Measurements from ENCODE around the gene PDE7B.

The PDE7B gene

DNA sequence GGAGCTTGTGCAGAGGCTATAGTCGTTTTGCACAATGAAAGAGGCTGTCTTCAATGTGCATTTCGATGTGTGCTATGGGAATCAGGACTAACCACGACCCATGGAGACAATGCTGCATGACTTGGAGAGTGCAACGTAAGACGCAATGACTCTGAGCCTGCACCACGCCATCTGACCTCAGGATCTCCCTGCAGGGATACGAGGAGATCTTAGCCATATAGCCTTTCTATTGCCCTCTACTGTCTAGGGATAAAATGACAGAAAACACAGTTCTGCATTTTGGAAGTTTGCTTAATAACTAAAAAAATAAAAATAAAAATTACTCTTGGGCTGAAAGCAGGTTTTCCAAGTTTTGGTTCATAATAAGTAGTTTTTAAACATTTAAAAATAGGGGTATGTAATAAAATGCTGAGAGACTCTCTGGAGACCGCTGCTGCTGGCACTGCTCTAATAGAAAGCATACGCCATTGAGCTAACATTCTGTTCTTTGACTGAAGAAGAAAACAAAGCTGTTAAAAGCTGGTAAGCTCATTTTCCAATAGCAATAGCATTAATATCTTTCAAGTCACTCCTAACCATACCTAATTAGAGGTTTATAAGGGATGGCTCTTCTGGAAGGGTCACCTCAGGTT is 87.2 kb downstream of the PDE7B start:
- DNase-seq: peak; percentile 27 to 35

- DNase-seq: no peak
Observed at GRCh38 chr6:135939208-135939591, 87.7 kb downstream of the PDE7B start.

GRCh38 chr6:135940616-135941167 is 89.2 kb downstream of the PDE7B start:
- no peak for DNase-seq

DNA sequence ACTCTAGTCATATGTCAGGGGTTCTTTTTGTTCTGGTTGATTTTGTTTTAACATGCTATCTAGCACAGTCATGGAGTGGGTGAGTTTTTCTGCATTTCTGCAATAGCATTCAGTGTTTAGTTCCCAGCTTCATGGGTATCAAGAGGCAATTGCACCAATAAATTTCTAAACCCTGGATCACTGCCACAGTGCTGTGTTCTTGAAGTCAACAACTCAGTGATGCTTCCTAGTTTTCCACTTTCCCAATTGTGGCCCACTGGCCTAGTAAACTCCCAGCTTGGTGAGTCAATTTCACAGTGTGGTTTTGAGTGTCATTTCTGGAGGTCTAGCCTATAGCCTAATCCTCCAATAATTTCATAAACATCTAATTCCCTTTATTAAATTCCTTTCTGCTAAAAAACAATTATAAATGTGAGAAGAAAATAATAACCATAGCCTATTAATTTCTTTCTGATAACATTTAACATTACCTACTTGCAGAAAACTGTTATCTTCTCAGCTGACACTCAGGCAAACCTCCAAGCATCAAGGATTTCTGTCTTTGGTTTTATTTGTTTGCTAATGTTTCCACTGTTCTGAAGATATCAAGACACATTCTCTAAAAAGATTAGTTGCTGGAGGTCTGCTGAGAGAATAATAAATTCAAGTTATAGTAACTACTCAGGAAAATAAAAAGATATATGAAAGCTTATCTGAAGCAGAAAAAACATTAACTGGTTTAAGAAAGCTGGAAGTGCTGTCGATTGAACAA is 89.9 kb downstream of the PDE7B start:
- no peak for DNase-seq

- no peak for DNase-seq
Observed at GRCh38 chr6:135944120-135944519, 92.6 kb downstream of the PDE7B start.

- DNase-seq: no peak
Observed at GRCh38 chr6:135946674-135947073, 95.2 kb downstream of the PDE7B start.

DNA sequence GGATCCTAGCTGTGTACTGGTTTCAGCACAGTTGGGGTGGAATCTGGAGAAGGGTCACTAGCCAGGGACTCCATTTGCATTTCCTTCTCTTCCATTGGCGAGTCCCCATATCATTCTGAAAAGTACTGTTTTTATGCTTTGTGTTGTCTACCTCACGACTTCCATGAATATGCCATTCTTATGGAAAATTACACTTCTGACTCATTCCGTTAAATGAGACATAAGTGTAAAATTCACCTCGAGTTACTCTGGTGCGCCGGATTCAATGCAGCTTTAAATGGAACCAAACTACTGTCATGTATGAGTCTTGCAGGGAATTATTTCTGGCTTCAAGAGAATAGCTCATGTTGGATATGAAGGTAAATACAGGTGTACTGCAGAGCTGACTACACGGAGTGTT is 99.2 kb downstream of the PDE7B start:
- DNase-seq: no peak

GRCh38 chr6:135951169-135951568 is 99.7 kb downstream of the PDE7B start:
- peak in 1 of 2 experiments; percentile 7 for DNase-seq

DNA sequence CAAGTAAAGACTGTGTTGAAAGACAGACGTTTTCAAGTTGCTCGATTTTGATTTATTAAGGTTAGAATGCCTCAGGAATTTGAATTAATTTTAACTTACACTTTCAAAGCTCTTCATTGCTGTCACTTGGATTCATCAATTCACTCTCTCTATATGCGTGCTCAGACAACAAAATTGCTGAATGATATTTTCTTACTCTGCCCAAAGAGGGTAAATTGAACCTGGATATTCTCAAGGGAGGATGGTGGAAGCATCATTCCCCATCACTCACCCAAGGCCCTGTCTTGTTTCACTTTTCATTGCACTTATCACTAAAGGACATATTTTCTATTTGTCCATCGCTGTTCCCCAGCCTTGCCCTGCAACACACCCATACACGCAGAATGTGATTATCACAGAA is 102.3 kb downstream of the PDE7B start:
- no peak for DNase-seq

DNA sequence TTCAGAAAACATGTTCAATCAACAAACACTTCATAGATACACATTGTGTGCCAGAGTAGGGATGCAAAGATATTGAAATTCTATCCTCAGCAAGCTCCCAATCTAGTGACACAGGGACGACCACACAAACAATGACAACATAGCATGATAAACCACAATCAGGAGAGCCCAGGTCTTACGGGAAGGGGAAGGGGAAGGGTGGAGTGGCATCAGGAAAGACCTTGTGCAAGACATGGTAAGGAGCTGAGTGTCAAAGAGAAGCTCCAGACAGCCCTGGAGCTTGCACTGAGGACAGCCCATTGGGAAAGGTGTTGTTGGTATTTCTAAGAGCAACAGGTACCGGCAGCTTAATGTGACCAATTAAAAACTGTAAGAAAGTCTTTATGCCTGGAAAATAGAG is 103.6 kb downstream of the PDE7B start:
- no peak for DNase-seq

DNA sequence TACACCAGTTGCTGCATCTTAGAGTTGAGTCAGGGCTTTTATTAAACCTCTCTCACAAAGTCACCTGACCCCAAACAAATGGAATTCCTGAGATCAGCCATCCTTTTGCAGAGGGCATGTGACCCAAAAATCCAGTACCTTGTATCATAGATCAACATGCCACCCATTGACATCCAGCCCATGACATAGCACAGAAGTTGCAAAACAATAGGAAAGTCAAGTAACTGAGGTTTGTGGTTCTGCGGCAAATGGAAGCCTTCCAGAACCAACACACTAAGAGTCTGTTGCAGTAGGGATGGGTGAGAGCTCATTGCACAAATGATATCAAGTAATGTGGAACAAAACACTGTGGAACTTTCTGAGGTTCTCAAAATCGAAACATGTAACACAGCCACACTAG is 111.2 kb downstream of the PDE7B start:
- DNase-seq: peak; percentile 50 to 65

DNA sequence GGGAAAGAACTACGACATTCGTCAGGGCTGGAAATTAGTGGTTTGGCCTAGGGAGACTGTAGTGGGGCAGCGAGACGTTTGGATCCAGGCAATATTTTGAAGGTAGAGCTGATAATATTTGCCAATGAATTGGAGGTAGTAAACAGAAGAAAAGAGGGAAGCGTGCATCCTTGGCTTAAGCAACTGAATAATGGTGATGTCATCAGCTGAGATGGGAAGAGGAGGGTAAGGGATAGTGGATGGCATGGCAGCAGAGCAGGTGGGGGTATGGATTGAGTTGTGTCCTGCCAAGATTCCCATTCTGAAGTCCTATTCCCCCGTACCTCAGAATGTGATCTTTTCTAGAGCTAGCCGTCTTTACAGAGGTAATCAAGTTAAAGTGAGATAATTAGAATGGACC is 119.2 kb downstream of the PDE7B start:
- DNase-seq: no peak

GRCh38 chr6:135971351-135971750 is 119.8 kb downstream of the PDE7B start:
- no peak for DNase-seq

DNA sequence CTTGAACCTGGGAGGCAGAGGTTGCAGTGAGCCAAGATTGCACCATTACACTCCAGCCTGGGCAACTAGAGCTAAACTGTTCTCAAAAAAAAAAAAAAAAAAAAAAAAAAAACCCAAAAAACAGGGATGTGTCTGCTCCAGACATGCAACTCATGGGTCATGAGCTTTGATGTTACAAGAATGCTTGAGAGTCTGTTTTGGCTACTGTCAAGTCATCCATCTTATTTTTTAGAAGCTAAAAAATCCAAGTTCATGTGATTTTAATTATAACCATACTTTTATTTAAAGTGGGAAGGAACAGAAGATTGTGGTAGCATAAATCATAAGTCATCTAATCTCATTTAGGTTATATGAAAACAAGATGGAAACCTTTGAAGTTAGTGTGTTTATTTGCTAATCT is 120.6 kb downstream of the PDE7B start:
- no peak for DNase-seq

DNA sequence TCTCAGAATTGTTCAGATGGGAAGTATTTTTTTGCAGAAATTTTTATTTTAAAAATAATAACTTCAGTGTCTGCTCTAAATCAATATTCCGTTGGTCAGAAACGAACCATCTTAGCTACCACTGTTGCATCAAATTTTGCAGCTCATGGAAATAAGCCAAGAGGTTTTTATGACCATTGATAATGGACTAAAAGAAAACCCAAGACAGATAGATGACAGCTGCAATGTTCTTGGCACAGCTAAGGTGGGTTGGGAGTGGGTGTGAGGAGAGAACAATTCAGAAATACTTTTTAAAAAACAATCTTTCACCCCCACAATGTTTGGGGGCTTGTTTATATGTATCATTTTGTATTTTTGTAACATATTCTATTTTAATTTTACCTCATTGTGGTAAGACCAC is 121.1 kb downstream of the PDE7B start:
- no peak for DNase-seq

- no peak for DNase-seq
Observed at GRCh38 chr6:135974426-135974825, 122.9 kb downstream of the PDE7B start.

GRCh38 chr6:135976585-135976984 is 125.1 kb downstream of the PDE7B start:
- no peak for DNase-seq

GRCh38 chr6:135983093-135983492 is 131.6 kb downstream of the PDE7B start:
- DNase-seq: no peak

DNA sequence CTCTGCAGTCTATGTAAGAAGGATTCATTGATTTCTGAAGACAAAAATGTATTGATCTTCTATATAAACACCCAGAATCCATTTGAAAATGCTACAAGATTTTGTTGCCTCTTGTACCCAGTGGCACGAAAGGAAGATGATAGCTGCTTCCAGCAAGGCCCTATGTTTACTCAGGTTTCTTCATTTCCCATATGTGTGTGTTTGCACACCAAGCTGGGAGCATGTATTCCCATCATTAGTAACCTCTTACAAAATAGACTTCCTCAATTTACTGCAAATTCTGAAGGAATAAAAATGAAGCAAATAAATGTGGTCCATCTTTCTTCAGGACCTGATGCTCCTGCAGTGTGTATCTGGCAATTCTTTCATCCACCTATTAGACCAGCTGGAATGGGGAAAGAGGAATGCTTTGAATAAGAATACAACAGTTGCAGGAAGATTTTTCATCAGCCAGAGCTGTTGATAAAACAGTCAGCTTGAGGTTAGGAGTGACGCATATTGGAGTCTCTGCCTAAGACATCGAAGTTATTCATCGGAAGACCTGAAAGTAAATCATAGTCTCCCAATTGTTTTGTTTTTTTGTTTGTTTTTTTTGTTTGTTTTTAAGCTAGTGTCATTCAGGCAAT is 132.3 kb downstream of the PDE7B start:
- no peak for DNase-seq

DNA sequence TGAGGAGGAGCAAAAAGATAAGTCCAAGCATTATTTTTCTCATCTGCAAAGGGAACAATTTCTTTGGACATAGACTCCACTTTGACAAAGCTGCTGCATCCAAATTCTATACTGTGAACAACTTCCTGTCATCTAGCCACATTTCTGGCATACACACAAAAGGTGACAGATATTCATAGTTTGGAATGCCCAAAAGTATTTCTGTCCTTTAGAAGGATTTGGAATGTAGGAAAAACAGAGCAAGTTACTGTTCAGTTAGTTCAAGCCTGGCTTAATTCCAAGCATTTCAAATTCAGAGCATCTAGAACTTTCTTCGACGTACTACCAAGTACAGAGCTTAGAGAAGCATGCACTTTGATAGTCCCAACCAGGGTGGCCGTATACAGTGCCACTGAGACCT is 134.0 kb downstream of the PDE7B start:
- no peak for DNase-seq

DNA sequence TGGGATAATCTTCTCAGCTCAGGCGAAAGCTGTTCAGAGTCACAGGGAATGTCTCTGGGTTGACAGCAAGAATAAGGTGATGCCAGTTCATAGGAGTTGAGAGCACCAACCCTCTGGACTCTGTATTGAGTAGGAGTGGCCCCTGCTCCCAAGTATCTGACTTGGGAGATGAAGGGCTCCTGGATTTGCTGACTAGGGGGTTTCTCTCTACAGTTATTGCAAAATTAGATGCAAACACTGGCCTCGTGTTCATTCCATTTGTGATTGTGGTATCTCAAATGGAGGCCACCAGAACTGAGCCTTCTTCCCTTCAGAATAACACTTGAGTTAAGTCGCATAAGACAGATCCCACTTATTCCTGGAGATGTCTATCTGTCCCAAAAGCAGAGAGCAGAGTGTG is 135.7 kb downstream of the PDE7B start:
- DNase-seq: no peak

DNA sequence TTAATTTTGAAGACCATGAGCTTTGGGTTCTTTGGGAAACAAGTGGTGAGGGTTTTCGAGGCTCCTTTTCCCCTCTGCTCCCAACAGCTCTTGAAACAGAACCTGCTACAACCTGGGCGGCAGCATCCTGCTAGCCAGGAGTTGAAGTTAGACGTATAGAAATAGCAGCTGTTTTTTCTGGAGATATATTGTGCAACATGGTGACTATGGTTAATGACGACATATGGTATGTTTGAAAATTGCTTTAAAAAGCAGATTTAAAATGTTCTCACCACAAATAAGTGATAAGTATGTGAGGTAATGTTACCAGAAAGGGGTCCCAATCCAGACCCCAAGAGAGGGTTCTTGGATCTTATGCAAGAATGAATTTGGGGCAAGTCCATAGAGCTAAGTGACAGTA is 138.9 kb downstream of the PDE7B start:
- DNase-seq: peak; percentile 41 to 67

- no peak for DNase-seq
Observed at GRCh38 chr6:135990855-135991464, 139.5 kb downstream of the PDE7B start.

GRCh38 chr6:135992739-135993138 is 141.2 kb downstream of the PDE7B start:
- no peak for DNase-seq

Measured in AML-193 (cell line).